NB4 (cell line): Measurements from ENCODE around the gene NXPH2.

ENCODE experiments used
- DNase-seq: peaks from one replicate; pipeline ENCODE4 v3.0.0; 2010; ENCODE audit warnings: low read depth
- H3K4me3 ChIP-seq: one replicate; pipeline ENCODE4 v1.5.1; 2011; ENCODE audit warnings: mild to moderate bottlenecking, low read depth, low read length, moderate library complexity
- CTCF ChIP-seq: IDR thresholded peaks from one replicate; pipeline ENCODE4 v1.5.1; 2012; ENCODE audit warnings: low read depth, low read length
- MAX ChIP-seq: IDR thresholded peaks from 2 replicates; pipeline ENCODE4 v1.6.1; 2011; ENCODE audit warnings: low read depth, low read length
- MYC ChIP-seq: IDR thresholded peaks from 2 replicates; pipeline ENCODE4 v1.6.1; 2011; ENCODE audit warnings: low read depth, low read length
- POLR2A ChIP-seq: IDR thresholded peaks from 2 replicates; pipeline ENCODE4 v1.6.1; 2011; ENCODE audit warnings: mild to moderate bottlenecking; ENCODE audit not compliant: insufficient read length; ENCODE audit errors: extremely low read depth

The NXPH2 gene

GRCh38 chr2:138722316-138722715, 57.9 kb downstream of the NXPH2 start:
- DNase-seq, result no peak
- no peak for TF ChIP-seq MAX
- TF ChIP-seq CTCF, result no peak
- TF ChIP-seq MYC, result no peak
- TF ChIP-seq POLR2A, result no peak
- H3K4me3 ChIP-seq, result no peak overlapping the region

GRCh38 chr2:138720035-138720838, 60.0 kb downstream of the NXPH2 start:
- no peak for DNase-seq
- H3K4me3 ChIP-seq, result no peak overlapping the region
- TF ChIP-seq CTCF, result no peak
- TF ChIP-seq MYC, result no peak
- no peak for TF ChIP-seq POLR2A
- no peak for TF ChIP-seq MAX

GRCh38 chr2:138718405-138718804, 61.8 kb downstream of the NXPH2 start:
- no peak for DNase-seq
- no peak overlapping the region for H3K4me3 ChIP-seq
- TF ChIP-seq CTCF (no peak), MYC (no peak), POLR2A (no peak), MAX (no peak)

- H3K4me3 ChIP-seq, result no peak overlapping the region
- peak; percentile 6 for DNase-seq
- no peak for TF ChIP-seq CTCF
- no peak for TF ChIP-seq MYC
Observed at GRCh38 chr2:138716183-138716582, 64.0 kb downstream of the NXPH2 start.

- no peak for DNase-seq
- no peak overlapping the region for H3K4me3 ChIP-seq
- no peak for TF ChIP-seq CTCF
- TF ChIP-seq MYC, result no peak
- no peak for TF ChIP-seq POLR2A
- TF ChIP-seq MAX, result no peak
Observed at GRCh38 chr2:138713504-138713903, 66.7 kb downstream of the NXPH2 start.

- H3K4me3 ChIP-seq, result no peak overlapping the region
- no peak for TF ChIP-seq MYC
- DNase-seq, result no peak
Observed at GRCh38 chr2:138713069-138713496, 67.1 kb downstream of the NXPH2 start.
